Endothelial cell (in vitro differentiated cells): ENCODE data around the gene SMIM29. TPM values are rescaled to one million over a fixed set of nuclear protein-coding genes. Genes with fewer than 3 reads are reported as not detected.

Experiments
- DNase-seq: peaks from one replicate; pipeline ENCODE4 v3.0.0; 2021; ENCODE audit warnings: low spot score
- H3K27ac Mint-ChIP-seq: one replicate; pipeline ENCODE4 v1.8.0; 2021; ENCODE audit warnings: mixed read lengths, inconsistent platforms; ENCODE audit not compliant: unreplicated experiment
- H3K27me3 Mint-ChIP-seq: one replicate; pipeline ENCODE4 v1.8.0; 2021; ENCODE audit warnings: mild to moderate bottlenecking, moderate library complexity, mixed read lengths, inconsistent platforms; ENCODE audit not compliant: unreplicated experiment
- H3K36me3 Mint-ChIP-seq: one replicate; pipeline ENCODE4 v1.8.0; 2021; ENCODE audit warnings: mild to moderate bottlenecking, low read depth, mixed read lengths, inconsistent platforms; ENCODE audit not compliant: unreplicated experiment
- H3K4me1 Mint-ChIP-seq: one replicate; pipeline ENCODE4 v1.8.0; 2021; ENCODE audit warnings: mild to moderate bottlenecking, mixed read lengths, inconsistent platforms; ENCODE audit not compliant: unreplicated experiment
- H3K4me3 Mint-ChIP-seq: one replicate; pipeline ENCODE4 v1.8.0; 2021; ENCODE audit warnings: mild to moderate bottlenecking, mixed read lengths, inconsistent platforms; ENCODE audit not compliant: unreplicated experiment
- H3K9me3 Mint-ChIP-seq: one replicate; pipeline ENCODE4 v1.8.0; 2021; ENCODE audit warnings: mixed read lengths, inconsistent platforms; ENCODE audit not compliant: unreplicated experiment
- total RNA-seq: library from RNA; stranded (reverse); fragmentation: NEBNext Ultra II Directional; extraction: Animal tissue kit (Norgen Biotek cat#: 25700); gene quantifications from one replicate; pipeline ENCODE4 v1.2.1, GENCODE V29; 2021; ENCODE audit not compliant: unreplicated experiment
- TF ChIP-seq, protein P1 (sequence below): fragments of 200-600 bp; sonication (generic); IDR thresholded peaks from one replicate; pipeline ENCODE4 v1.5.0; 2021; ENCODE audit warnings: antibody characterized with exemption; ENCODE audit not compliant: unreplicated experiment

SMIM29 gene
- total RNA-seq, 1 donor from 2014 or later: 44.3 TPM

- TF ChIP-seq, protein P1, sequence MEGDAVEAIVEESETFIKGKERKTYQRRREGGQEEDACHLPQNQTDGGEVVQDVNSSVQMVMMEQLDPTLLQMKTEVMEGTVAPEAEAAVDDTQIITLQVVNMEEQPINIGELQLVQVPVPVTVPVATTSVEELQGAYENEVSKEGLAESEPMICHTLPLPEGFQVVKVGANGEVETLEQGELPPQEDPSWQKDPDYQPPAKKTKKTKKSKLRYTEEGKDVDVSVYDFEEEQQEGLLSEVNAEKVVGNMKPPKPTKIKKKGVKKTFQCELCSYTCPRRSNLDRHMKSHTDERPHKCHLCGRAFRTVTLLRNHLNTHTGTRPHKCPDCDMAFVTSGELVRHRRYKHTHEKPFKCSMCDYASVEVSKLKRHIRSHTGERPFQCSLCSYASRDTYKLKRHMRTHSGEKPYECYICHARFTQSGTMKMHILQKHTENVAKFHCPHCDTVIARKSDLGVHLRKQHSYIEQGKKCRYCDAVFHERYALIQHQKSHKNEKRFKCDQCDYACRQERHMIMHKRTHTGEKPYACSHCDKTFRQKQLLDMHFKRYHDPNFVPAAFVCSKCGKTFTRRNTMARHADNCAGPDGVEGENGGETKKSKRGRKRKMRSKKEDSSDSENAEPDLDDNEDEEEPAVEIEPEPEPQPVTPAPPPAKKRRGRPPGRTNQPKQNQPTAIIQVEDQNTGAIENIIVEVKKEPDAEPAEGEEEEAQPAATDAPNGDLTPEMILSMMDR: no peak
- H3K27ac Mint-ChIP-seq: no peak overlapping the region
- no peak for DNase-seq
- H3K36me3 Mint-ChIP-seq: peaks cover 23% of the 10 kb centered on the region
- H3K27me3 Mint-ChIP-seq: peaks cover 15% of the 10 kb centered on the region
- H3K9me3 Mint-ChIP-seq: no peaks in the 10 kb centered on the region
- H3K4me3 Mint-ChIP-seq: peak overlapping the region; percentile 88
- peaks cover 13% of the 10 kb centered on the region for H3K4me1 Mint-ChIP-seq
These were observed 9.3 kb downstream of the SMIM29 start for GRCh38 chr6:34239500-34239825.

DNA sequence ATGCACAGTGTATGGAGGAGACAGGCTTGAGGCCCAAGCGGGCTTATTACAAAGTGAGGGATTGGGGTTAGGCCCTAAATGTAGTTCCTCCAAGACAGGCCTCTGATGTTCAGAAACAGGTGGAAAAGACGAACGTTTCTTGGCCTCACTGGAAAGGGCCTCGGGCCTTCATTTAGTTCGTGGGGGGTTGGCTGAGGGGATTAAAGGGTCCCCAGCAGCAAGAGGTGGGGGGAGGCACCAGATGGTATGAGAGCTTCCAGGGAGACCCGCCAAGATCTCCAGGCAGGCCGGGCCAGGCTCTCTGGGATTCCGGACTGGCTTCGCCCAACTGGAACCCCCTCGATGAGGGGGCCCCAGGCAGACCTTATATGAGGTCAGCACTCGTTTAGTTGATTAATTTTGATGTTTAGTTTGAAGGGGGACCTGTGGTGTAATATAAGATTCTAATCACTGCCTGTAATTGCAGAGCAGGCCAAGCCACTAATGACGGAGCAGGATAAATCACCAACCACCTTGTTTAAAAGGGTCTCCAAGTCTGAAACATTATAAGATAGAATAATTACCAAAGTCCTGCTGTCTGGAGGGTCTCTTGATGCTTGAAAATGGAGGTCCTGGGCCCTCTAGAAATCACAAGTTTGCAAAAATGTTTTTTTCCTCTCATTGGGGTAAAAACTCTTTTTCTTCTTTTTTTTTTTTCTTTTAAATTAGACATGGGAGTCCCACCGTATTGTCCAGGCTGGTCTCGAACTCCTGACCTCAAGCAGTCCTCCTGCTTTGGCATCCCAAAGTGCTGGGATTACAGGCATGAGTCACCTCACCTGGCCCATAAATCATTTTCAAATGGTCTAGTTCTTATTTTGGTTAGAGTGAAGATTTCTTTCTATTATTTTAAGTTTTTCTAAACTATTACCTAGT lies 10.0 kb downstream of the SMIM29 start:
- peaks cover 20% of the 10 kb centered on the region for H3K4me1 Mint-ChIP-seq
- TF ChIP-seq, protein P1: no peak
- peaks cover 23% of the 10 kb centered on the region for H3K36me3 Mint-ChIP-seq
- peak overlapping the region; percentile 46 for H3K27ac Mint-ChIP-seq
- H3K27me3 Mint-ChIP-seq: peaks cover 18% of the 10 kb centered on the region
- peak overlapping the region; percentile 88 for H3K4me3 Mint-ChIP-seq
- H3K9me3 Mint-ChIP-seq: no peaks in the 10 kb centered on the region
- no peak for DNase-seq

DNA sequence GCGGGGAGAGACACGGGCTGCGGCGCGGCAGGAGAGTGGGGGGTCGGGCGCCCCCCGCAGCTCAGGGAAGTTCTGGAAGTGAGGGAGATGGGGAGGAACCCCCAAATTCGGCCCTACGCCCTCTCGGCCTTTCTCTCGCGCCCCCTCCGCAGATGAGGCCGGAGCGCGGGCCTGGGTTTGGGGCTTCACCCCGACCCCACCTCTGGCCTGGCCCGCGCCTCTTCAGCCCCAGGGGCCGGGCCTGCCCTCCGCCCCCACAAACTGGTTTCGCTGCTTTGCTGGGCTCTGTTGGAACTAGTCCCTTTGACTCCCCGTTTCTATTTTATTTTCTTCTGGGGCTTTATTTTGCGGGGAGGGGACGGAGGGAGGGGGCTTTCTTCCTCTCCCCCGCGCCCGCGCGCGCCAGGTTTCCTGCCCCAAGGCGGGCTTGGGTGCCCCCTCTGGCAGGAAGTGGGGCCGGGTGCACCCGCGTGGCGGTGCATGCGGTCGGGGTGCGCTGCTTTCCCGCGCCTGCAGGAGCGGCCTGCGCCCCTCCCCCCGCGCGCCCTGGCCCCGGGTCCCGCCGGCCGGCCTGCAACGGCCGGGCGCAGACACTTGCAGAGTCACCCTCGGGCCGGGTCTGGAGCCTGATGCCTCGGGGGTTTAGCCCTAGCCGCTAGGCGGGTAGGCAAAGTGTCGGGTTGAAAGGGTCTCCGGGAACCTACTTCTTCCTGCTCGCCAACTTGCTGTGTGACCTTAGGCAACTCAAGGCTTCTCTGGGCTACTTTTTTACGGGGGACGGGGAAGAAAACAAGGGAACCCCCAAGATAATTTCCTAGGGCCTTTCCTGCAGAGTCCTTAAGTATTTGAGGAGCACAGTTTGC lies 10.9 kb downstream of the SMIM29 start:
- Mint-ChIP-seq H3K27me3 (peaks cover 18% of the 10 kb centered on the region), H3K4me1 (peaks cover 19% of the 10 kb centered on the region), H3K36me3 (peaks cover 16% of the 10 kb centered on the region), H3K27ac (peak overlapping the region; percentile 46), H3K4me3 (peak overlapping the region; percentile 88), H3K9me3 (no peaks in the 10 kb centered on the region)
- peak; percentile 57 for DNase-seq
- TF ChIP-seq, protein P1: peak; percentile 42

- Mint-ChIP-seq H3K36me3 (peaks cover 11% of the 10 kb centered on the region), H3K27ac (no peak overlapping the region), H3K9me3 (no peaks in the 10 kb centered on the region), H3K27me3 (peaks cover 18% of the 10 kb centered on the region), H3K4me3 (no peak overlapping the region), H3K4me1 (peaks cover 17% of the 10 kb centered on the region)
- DNase-seq: no peak
- TF ChIP-seq, protein P1: no peak
These were observed 11.5 kb downstream of the SMIM29 start for GRCh38 chr6:34237316-34237721.
